Stimulated activated CD8-positive, alpha-beta memory T cell treated with anti-CD3 and anti-CD28 coated beads, Interleukin-7, amount 100 ng/mL, for 48 hours (primary cell): ENCODE data around the gene C1QTNF12.
"Not testable (repeated sequence)": the region's sequence is repeated elsewhere in the genome, so short reads cannot be mapped to it uniquely, and the experiment has no call there.

Source experiments
- DNase-seq, 2 donors: peaks; one replicate each; pipeline ENCODE4 v3.0.0-alpha.2; 2020; ENCODE audit warnings: low read depth in 1 of 2; ENCODE audit errors: extremely low read depth in 1 of 2

The C1QTNF12 gene

GRCh38 chr1:1200876-1201810 is 45.4 kb downstream of the C1QTNF12 start:
- DNase-seq: peak; percentile 78 to 82

- no peak for DNase-seq
Observed at GRCh38 chr1:1199961-1200875, 46.3 kb downstream of the C1QTNF12 start.

DNA sequence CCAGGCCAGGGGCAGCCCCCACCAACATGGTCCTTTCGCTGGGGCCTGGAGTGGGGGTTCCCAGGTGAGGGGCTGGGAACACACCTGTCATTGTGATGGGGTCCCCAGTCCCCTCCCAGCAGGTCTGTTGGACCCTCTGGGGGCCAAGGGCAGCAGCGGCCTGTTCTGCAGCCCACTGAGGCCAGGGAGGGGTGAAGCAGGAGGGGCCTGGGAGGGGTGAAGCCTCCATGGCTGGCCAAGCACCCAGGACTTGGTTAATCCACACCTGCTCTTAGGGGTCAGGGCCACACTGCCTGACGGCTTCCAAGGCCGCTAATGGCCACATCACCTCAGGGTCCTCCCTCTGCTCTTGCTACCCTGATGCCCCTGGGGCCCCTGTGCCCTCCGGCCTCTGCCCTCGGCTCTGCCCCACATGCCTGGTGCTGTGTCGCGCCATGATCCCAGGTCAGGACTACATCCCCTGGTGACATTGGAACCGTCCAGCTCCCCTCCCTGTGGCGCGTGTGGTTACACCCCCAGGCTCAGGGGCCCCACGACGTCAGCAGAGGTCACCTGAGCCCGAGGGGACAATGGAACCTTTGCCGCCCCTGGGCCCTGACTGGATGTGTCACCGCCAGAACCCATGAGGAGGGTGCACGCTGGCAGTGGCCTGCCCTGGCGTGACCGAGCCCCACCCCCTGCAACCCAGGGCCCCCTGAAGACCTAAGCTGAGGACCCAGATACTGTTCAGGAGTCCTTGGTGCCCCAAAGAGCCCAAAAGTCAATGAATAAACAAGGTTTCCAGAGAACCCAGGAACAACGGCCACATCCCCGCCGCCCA is 47.2 kb downstream of the C1QTNF12 start:
- no peak for DNase-seq

- DNase-seq: no peak
Observed at GRCh38 chr1:1198423-1199140, 47.9 kb downstream of the C1QTNF12 start.

DNA sequence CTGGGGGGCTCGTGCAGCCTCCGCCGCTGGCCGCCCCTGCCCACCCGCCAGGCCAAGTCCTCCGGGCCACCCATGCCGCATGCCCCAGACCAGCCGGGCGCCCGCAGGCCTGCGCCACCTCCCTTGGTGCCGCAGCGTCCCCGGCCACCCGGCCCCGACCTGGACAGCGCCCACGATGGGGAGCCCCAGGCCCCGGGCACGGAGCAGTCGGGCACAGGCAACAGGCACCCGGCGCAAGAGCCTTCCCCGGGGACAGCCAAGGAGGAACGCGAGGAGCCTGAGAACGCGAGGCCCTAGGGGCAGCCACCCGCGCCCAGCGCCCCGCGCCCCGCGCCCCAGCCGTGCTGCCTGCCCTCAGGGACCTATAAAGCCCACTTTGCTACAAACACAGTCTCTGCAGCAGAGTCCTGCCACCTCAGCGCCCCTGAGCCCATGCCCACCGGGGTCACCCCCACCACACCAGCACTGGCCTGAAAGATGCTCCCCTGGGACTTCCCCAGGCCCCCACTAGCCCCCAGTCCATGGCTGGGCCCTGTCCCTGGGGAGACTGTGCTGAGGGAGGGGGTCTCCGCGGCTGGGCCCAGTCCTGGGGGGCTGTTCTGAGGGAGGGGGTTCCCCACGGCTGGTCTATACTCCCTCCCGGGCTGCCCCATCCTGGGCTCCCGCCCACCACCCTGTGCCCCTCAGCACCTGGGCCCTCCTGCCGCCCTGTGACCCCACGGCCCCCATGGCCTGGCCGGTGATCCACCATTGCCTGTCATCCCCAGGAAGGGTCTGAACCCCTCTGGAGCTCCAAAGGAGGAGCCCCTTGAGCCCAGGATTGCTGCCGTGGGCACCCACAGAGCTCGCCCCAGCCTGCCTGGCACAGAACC is 48.7 kb downstream of the C1QTNF12 start:
- no peak for DNase-seq

DNA sequence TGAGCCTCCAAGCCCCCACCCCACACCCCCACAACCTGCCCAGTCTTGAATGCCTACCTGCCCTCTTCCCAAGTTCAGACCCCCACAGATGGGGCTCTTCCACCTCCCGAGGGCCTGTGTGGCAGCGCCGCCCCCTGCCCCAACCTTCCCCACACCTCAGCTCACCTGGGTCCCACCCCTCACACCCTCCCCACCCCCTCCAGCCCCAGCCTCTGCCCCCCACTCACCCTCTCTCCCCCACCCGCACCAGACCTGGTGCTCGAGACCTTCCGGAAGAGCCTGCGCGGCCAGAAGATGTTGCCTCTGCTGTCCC is 49.4 kb downstream of the C1QTNF12 start:
- DNase-seq: no peak

GRCh38 chr1:1196431-1197187 is 49.9 kb downstream of the C1QTNF12 start:
- DNase-seq: no peak

DNA sequence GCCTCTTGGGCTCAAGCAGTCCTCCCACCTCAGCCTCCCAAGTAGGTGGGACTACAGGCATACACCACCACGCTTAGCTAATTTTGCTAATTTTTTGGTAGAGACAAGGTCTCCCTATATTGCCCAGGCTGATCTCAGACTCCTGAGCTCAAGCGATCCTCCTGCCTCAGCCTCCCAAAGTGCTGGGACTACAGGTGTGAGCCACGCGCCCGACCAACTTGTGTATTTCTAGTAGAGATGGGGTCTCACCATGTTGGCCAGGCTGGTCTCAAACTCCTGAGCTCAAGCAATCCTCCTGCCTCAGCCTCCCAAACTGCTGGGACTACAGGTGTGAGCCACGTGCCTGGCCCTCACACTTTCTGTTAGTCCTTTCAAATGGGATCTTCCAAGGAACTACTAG is 50.8 kb downstream of the C1QTNF12 start:
- not testable (repeated sequence) for DNase-seq

GRCh38 chr1:1194723-1195122 is 51.8 kb downstream of the C1QTNF12 start:
- no peak for DNase-seq
